K562 (cell line): ENCODE data around the gene PTPRC.

Experiments
- CHD4 ChIP-seq: fragments of 200-600 bp; sonication (generic); IDR thresholded peaks from 3 replicates; pipeline ENCODE4 v1.6.1; 2012; ENCODE audit warnings: low read depth, mild to moderate bottlenecking, mixed read lengths, low read length, inconsistent platforms; ENCODE audit not compliant: insufficient read depth, insufficient replicate concordance, poor library complexity, severe bottlenecking
- CREB1 ChIP-seq, 2 experiments: sonication (generic) in 1 of 2; formaldehyde crosslinking in 1 of 2; IDR thresholded peaks; 2 replicates each; pipeline versions ENCODE4 v1.6.1 to v1.8.0; 2012 to 2022; ENCODE audit warnings: inconsistent platforms in 1 of 2, mild to moderate bottlenecking in 1 of 2, missing genetic modification reagents in 1 of 2, moderate library complexity in 1 of 2
- CREB5 ChIP-seq: fragments of 250-450 bp; sonication (Bioruptor Pico); IDR thresholded peaks from 2 replicates; pipeline ENCODE4 v1.5.0; 2020; ENCODE audit warnings: mild to moderate bottlenecking
- EP300 ChIP-seq: IDR thresholded peaks from 2 replicates; pipeline ENCODE4 v1.6.1; 2012; ENCODE audit warnings: low read length, improper control_type of control experiment
- GABPB2 ChIP-seq: fragments of 250-450 bp; sonication (Bioruptor Pico); conservative IDR thresholded peaks from 2 replicates; pipeline ENCODE4 v1.5.1; 2021; ENCODE audit warnings: mild to moderate bottlenecking
- LEF1 ChIP-seq: fragments of 450-650 bp; IDR thresholded peaks from 2 replicates; pipeline ENCODE4 v1.6.1; 2016; ENCODE audit warnings: mild to moderate bottlenecking
- MAFG ChIP-seq: fragments of 450-650 bp; conservative IDR thresholded peaks from 2 replicates; pipeline ENCODE4 v1.6.1; 2016; ENCODE audit warnings: missing genetic modification characterization, missing compliant biosample characterization
- MAZ ChIP-seq, 2 experiments: fragments of 450-650 bp in 1 of 2; sonication (generic) in 1 of 2; formaldehyde crosslinking; IDR thresholded peaks in 1 of 2; conservative IDR thresholded peaks in 1 of 2; 2 replicates each; pipeline versions ENCODE4 v1.4.0 to v1.5.0; 2020; ENCODE audit warnings: mild to moderate bottlenecking in 1 of 2, missing genetic modification reagents in 1 of 2
- NCOA2 ChIP-seq, 2 experiments: fragments of 450-650 bp; IDR thresholded peaks; 2 replicates each; pipeline ENCODE4 v1.6.1; 2018; ENCODE audit warnings: mild to moderate bottlenecking in 2 of 2, moderate library complexity in 1 of 2; ENCODE audit not compliant: partially characterized antibody in 2 of 2
- POLR2A ChIP-seq: fragments of 450-650 bp; conservative IDR thresholded peaks from 2 replicates; pipeline ENCODE4 v1.6.1; 2016
- POU5F1 ChIP-seq: fragments of 150-350 bp; IDR thresholded peaks from 2 replicates; pipeline ENCODE4 v1.6.1; 2014; ENCODE audit warnings: borderline replicate concordance, low read length, low read depth, mild to moderate bottlenecking; ENCODE audit not compliant: partially characterized antibody
- TCFL5 ChIP-seq: fragments of 250-450 bp; sonication (Bioruptor Pico); conservative IDR thresholded peaks from 2 replicates; pipeline ENCODE4 v1.6.1; 2021; ENCODE audit warnings: mild to moderate bottlenecking, moderate library complexity, matching md5 sums
- ZNF24 ChIP-seq: fragments of 450-650 bp; IDR thresholded peaks from 2 replicates; pipeline ENCODE4 v1.6.1; 2016
- TF ChIP-seq, protein P1 (sequence below), 3 experiments: IDR thresholded peaks in 2 of 3; conservative IDR thresholded peaks in 1 of 3; 2 replicates each; pipeline ENCODE4 v1.5.1; 2011 to 2012; ENCODE audit warnings: low read length in 3 of 3, mild to moderate bottlenecking in 3 of 3, control low read depth in 2 of 3, improper control_type of control experiment in 1 of 3, inconsistent platforms in 1 of 3, low read depth in 1 of 3, mixed read lengths in 1 of 3, moderate library complexity in 1 of 3; ENCODE audit not compliant: insufficient read depth in 2 of 3

DNA sequence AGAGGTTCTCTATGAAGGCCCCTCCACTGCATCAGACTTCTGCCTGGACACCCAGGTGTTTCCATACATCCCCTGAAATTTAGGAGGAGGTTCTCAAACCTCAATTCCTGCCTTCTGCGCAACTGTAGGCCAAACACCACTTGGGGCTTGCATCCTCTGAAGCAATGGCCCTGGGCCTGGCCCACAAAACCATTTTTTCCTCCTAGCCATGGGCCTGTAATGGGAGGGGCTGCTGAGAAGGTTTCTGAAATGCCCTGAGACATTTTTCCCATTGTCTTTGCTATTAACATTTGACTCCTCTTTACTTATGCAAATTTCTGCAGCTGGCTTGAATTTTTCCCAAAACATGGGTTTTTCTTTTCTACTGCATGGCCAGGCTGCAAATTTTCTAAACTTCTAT lies 37.9 kb upstream of the PTPRC start:
- TF ChIP-seq, protein P1, sequence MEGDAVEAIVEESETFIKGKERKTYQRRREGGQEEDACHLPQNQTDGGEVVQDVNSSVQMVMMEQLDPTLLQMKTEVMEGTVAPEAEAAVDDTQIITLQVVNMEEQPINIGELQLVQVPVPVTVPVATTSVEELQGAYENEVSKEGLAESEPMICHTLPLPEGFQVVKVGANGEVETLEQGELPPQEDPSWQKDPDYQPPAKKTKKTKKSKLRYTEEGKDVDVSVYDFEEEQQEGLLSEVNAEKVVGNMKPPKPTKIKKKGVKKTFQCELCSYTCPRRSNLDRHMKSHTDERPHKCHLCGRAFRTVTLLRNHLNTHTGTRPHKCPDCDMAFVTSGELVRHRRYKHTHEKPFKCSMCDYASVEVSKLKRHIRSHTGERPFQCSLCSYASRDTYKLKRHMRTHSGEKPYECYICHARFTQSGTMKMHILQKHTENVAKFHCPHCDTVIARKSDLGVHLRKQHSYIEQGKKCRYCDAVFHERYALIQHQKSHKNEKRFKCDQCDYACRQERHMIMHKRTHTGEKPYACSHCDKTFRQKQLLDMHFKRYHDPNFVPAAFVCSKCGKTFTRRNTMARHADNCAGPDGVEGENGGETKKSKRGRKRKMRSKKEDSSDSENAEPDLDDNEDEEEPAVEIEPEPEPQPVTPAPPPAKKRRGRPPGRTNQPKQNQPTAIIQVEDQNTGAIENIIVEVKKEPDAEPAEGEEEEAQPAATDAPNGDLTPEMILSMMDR (IDR thresholded peaks at IDR 0.05 in 2 of 3, conservative IDR thresholded peaks at IDR 0.05 in 1 of 3; ENCODE audit: insufficient read depth in 2 of 3, low read depth in 1 of 3, low read length in 3 of 3): no peak
- TF ChIP-seq MAZ (CRISPR knock-in tag; conservative IDR thresholded peaks at IDR 0.05 in 1 of 2, IDR thresholded peaks at IDR 0.05 in 1 of 2) (no peak), EP300 (no peak), TCFL5 (CRISPR knock-in tag) (no peak), CREB1 (IDR thresholded peaks at IDR 0.05) (no peak), CREB1 (CRISPR knock-in tag; IDR thresholded peaks at IDR 0.05) (no peak), POU5F1 (no peak), ZNF24 (no peak), MAFG (no peak), LEF1 (no peak), POLR2A (no peak), CHD4 (no peak), GABPB2 (CRISPR knock-in tag) (no peak), NCOA2 (IDR thresholded peaks at IDR 0.05; ENCODE audit: partially characterized antibody in 2 of 2) (no peak), CREB5 (CRISPR knock-in tag) (no peak)
